ENCODE data around the gene SOCS2. TPM values are rescaled to one million over a fixed set of nuclear protein-coding genes. Genes with fewer than 3 reads are reported as not detected.
A peak's percentile ranks its signal among the peaks of the same experiment; 100 is the strongest.

The SOCS2 gene
- total RNA-seq, 1 experiment from 2014 or later, result 15.2 TPM

DNA sequence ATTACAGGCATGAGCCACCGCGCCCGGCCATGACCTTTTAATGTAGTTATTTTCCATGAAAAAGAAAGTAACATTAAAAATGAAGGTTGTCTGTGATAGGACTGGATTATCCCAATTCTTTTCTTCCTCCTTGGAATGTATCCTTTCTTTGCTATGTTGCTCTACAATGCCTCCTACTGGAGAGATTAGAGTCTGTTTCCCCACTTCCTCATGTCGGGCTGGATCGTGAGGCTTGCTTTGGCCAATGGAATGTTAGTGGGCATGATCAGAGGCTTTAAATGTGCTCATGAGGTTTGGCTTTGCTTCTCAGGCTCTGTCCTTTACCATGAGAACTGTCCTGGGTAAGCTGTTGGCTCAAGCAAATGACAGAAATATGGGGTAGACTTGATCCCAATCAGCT lies 34.7 kb upstream of the SOCS2 start:
- no peaks in the 10 kb centered on the region for H3K36me3 ChIP-seq (ENCODE audit: control insufficient read depth in 1 of 2, insufficient read depth in 2 of 2, low read length in 2 of 2)
- no peaks in the 10 kb centered on the region for H4K20me1 ChIP-seq (ENCODE audit: insufficient read depth)
- no peaks in the 10 kb centered on the region; the same call in 1 of the 2 replicates for H3K9me2 ChIP-seq (ENCODE audit: insufficient read depth)
- CTCF ChIA-PET, result no interaction called here
- H3K9ac ChIP-seq (ENCODE audit: low read length), result no peak overlapping the region
- no peak for TF ChIP-seq CBX3 (IDR thresholded peaks at IDR 0.05; ENCODE audit: low read depth)
- TF ChIP-seq, protein P1, sequence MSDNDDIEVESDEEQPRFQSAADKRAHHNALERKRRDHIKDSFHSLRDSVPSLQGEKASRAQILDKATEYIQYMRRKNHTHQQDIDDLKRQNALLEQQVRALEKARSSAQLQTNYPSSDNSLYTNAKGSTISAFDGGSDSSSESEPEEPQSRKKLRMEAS (IDR thresholded peaks at IDR 0.05), result no peak
- TF ChIP-seq, protein P2, sequence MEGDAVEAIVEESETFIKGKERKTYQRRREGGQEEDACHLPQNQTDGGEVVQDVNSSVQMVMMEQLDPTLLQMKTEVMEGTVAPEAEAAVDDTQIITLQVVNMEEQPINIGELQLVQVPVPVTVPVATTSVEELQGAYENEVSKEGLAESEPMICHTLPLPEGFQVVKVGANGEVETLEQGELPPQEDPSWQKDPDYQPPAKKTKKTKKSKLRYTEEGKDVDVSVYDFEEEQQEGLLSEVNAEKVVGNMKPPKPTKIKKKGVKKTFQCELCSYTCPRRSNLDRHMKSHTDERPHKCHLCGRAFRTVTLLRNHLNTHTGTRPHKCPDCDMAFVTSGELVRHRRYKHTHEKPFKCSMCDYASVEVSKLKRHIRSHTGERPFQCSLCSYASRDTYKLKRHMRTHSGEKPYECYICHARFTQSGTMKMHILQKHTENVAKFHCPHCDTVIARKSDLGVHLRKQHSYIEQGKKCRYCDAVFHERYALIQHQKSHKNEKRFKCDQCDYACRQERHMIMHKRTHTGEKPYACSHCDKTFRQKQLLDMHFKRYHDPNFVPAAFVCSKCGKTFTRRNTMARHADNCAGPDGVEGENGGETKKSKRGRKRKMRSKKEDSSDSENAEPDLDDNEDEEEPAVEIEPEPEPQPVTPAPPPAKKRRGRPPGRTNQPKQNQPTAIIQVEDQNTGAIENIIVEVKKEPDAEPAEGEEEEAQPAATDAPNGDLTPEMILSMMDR (IDR thresholded peaks at IDR 0.05 in 2 of 3, conservative IDR thresholded peaks at IDR 0.05 in 1 of 3; ENCODE audit: borderline replicate concordance in 1 of 3, insufficient read depth in 1 of 3, low read depth in 2 of 3, low read length in 2 of 3), result peak in 2 of 3 experiments; percentile 22 to 28; a peak in 2 of 6 replicates
- no peak for TF ChIP-seq SIN3A (IDR thresholded peaks at IDR 0.05; ENCODE audit: low read depth)
- TF ChIP-seq ELF1 (IDR thresholded peaks at IDR 0.05; ENCODE audit: borderline replicate concordance, low read depth), result no peak
- no peak for TF ChIP-seq ZFX (IDR thresholded peaks at IDR 0.05)
- TF ChIP-seq RAD21 (IDR thresholded peaks at IDR 0.05; ENCODE audit: low read depth), result no peak
- no peak for TF ChIP-seq POLR2AphosphoS5 (IDR thresholded peaks at IDR 0.05; ENCODE audit: low read depth, low read length)
- RAD21 ChIA-PET (ENCODE audit: low non-redundant PET in 1 of 2, low total read pairs in 2 of 2, uncharacterized antibody in 2 of 2, unreplicated experiment in 2 of 2), result no interaction called here
- DNase-seq (ENCODE audit: low read depth, low spot score) (no peak), ATAC-seq (no peak)
- no peaks in the 10 kb centered on the region for H3K79me2 ChIP-seq (ENCODE audit: insufficient read depth, low read length)
- H3K27ac ChIP-seq (ENCODE audit: low read depth, low read length), result no peak overlapping the region
- no peak overlapping the region for H3K4me2 ChIP-seq (ENCODE audit: low read length)
- POLR2A ChIA-PET, result no interaction called here
- no peaks in the 10 kb centered on the region for H3K4me1 ChIP-seq (ENCODE audit: control insufficient read depth in 1 of 2, insufficient read depth in 2 of 2, low read length in 2 of 2)
- H2AFZ ChIP-seq (ENCODE audit: low read depth, low read length, poor library complexity, severe bottlenecking), result no peak overlapping the region
- H3K27me3 ChIP-seq (ENCODE audit: insufficient read depth, low read length), result no peaks in the 10 kb centered on the region
- intact Hi-C loops (cut with micrococcal nuclease), result no loop called here
- H3K4me3 ChIP-seq (replicated peaks in 1 of 2; ENCODE audit: low read depth in 1 of 2, low read length in 2 of 2), result no peak overlapping the region
- no TSS peak for BruUV-seq (replicated peaks)
- H3K9me3 ChIP-seq (ENCODE audit: control insufficient read depth in 1 of 2, insufficient read depth in 1 of 2, low read depth in 1 of 2, low read length in 2 of 2), result no peaks in the 10 kb centered on the region

DNA sequence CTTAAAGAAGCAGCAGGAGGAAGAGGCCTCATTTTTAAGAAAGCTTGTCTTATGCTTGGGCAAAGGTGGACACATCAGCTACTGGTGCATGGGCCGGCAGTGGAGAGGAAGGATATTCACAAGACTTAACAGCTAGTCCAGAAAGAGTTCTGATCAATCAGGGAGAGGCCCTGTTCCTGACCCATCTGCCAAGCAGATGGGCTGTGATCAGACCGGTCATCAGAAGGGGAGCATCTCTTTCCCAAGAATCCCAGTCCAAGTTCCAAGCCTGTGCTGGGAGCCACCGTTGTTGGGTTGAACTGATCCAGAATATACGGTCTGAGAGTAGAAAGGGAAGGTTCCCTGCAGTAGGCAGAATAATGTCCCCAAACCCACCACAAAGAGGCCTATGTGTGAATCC lies 32.7 kb upstream of the SOCS2 start:
- H3K9me3 ChIP-seq (ENCODE audit: control insufficient read depth in 1 of 2, insufficient read depth in 1 of 2, low read depth in 1 of 2, low read length in 2 of 2), result no peaks in the 10 kb centered on the region
- H4K20me1 ChIP-seq (ENCODE audit: insufficient read depth), result no peaks in the 10 kb centered on the region
- no peak overlapping the region for H3K27ac ChIP-seq (ENCODE audit: low read depth, low read length)
- intact Hi-C loops (cut with micrococcal nuclease), result no loop called here
- ChIA-PET RAD21 (ENCODE audit: low non-redundant PET in 1 of 2, low total read pairs in 2 of 2, uncharacterized antibody in 2 of 2, unreplicated experiment in 2 of 2) (no interaction called here), POLR2A (no interaction called here), CTCF (no interaction called here)
- H3K27me3 ChIP-seq (ENCODE audit: insufficient read depth, low read length), result no peaks in the 10 kb centered on the region
- H3K4me3 ChIP-seq (replicated peaks in 1 of 2; ENCODE audit: low read depth in 1 of 2, low read length in 2 of 2), result no peak overlapping the region
- H3K36me3 ChIP-seq (ENCODE audit: control insufficient read depth in 1 of 2, insufficient read depth in 2 of 2, low read length in 2 of 2), result no peaks in the 10 kb centered on the region
- no peak overlapping the region for H3K9ac ChIP-seq (ENCODE audit: low read length)
- no peak for ATAC-seq
- H2AFZ ChIP-seq (ENCODE audit: low read depth, low read length, poor library complexity, severe bottlenecking), result no peak overlapping the region
- no peaks in the 10 kb centered on the region for H3K4me1 ChIP-seq (ENCODE audit: control insufficient read depth in 1 of 2, insufficient read depth in 2 of 2, low read length in 2 of 2)
- H3K9me2 ChIP-seq (ENCODE audit: insufficient read depth), result no peaks in the 10 kb centered on the region
- no peak for TF ChIP-seq CBX3 (IDR thresholded peaks at IDR 0.05; ENCODE audit: low read depth)
- no peak for TF ChIP-seq ELF1 (IDR thresholded peaks at IDR 0.05; ENCODE audit: borderline replicate concordance, low read depth)
- H3K79me2 ChIP-seq (ENCODE audit: insufficient read depth, low read length), result no peaks in the 10 kb centered on the region
- BruUV-seq (replicated peaks), result no TSS peak
- DNase-seq (ENCODE audit: low read depth, low spot score), result no peak
- H3K4me2 ChIP-seq (ENCODE audit: low read length), result no peak overlapping the region

Data from HCT116 (cell line).